ENCODE data around the gene OR9G1.

The OR9G1 gene

GRCh38 chr11:56750190-56750589 lies 51.3 kb downstream of the OR9G1 start:
- Histone ChIP-seq H3K9me3 (ENCODE audit: severe bottlenecking) (no peaks in the 10 kb centered on the region), H3K36me3 (no peaks in the 10 kb centered on the region), H3K27me3 (ENCODE audit: insufficient read depth, low read depth, severe bottlenecking) (peaks cover 39% of the 10 kb centered on the region), H3K27ac (no peak overlapping the region), H3K4me3 (ENCODE audit: low read depth, low read length) (no peak overlapping the region)
- TF ChIP-seq CTCF (IDR thresholded peaks at IDR 0.05; ENCODE audit: low read depth, low read length): no peak
- DNase-seq: no peak

GRCh38 chr11:56751480-56751879 lies 52.6 kb downstream of the OR9G1 start:
- H3K27me3 ChIP-seq (ENCODE audit: insufficient read depth, low read depth, severe bottlenecking): peaks cover 40% of the 10 kb centered on the region
- no peak for DNase-seq
- no peak for TF ChIP-seq CTCF (IDR thresholded peaks at IDR 0.05; ENCODE audit: low read depth, low read length)

More at GRCh38 chr11:56751480-56751879, 52.6 kb downstream of the OR9G1 start:
- H3K27ac ChIP-seq: no peak overlapping the region
- H3K36me3 ChIP-seq: no peaks in the 10 kb centered on the region
- no peaks in the 10 kb centered on the region for H3K9me3 ChIP-seq (ENCODE audit: severe bottlenecking)
- H3K4me3 ChIP-seq (ENCODE audit: low read depth, low read length): no peak overlapping the region

All from WERI-Rb-1 (cell line).